GM19397 (cell line): ENCODE results near the gene ZBTB16.

Source experiments
- ATAC-seq: cut with Tn5 transposase; IDR thresholded peaks from one replicate; pipeline ENCODE4 v1.9.1; 2021; ENCODE audit warnings: mild to moderate bottlenecking, moderate library complexity; ENCODE audit not compliant: unreplicated experiment

ZBTB16 gene

GRCh38 chr11:114165326-114166230 lies 106.1 kb downstream of the ZBTB16 start:
- no peak for ATAC-seq

GRCh38 chr11:114166362-114166761 lies 106.9 kb downstream of the ZBTB16 start:
- no peak for ATAC-seq

GRCh38 chr11:114166897-114167323 lies 107.4 kb downstream of the ZBTB16 start:
- no peak for ATAC-seq

- no peak for ATAC-seq
Measured at GRCh38 chr11:114167355-114167754, 107.8 kb downstream of the ZBTB16 start.

- ATAC-seq = no peak
Measured at GRCh38 chr11:114167771-114168448, 108.4 kb downstream of the ZBTB16 start.

GRCh38 chr11:114168691-114169090 lies 109.2 kb downstream of the ZBTB16 start:
- no peak for ATAC-seq

GRCh38 chr11:114169321-114169749 lies 109.8 kb downstream of the ZBTB16 start:
- ATAC-seq = no peak

- ATAC-seq = no peak
Measured at GRCh38 chr11:114169821-114170220, 110.3 kb downstream of the ZBTB16 start.

GRCh38 chr11:114170226-114170625 lies 110.7 kb downstream of the ZBTB16 start:
- no peak for ATAC-seq

GRCh38 chr11:114171257-114172054 lies 111.9 kb downstream of the ZBTB16 start:
- no peak for ATAC-seq

- ATAC-seq = no peak
Measured at GRCh38 chr11:114172055-114172861, 112.7 kb downstream of the ZBTB16 start.

GRCh38 chr11:114172871-114173444 lies 113.4 kb downstream of the ZBTB16 start:
- ATAC-seq = no peak

- no peak for ATAC-seq
Measured at GRCh38 chr11:114173843-114174242, 114.3 kb downstream of the ZBTB16 start.

GRCh38 chr11:114174712-114175495 lies 115.4 kb downstream of the ZBTB16 start:
- ATAC-seq = no peak

GRCh38 chr11:114175706-114176105 lies 116.2 kb downstream of the ZBTB16 start:
- ATAC-seq = no peak

- ATAC-seq = no peak
Measured at GRCh38 chr11:114176321-114176720, 116.8 kb downstream of the ZBTB16 start.

GRCh38 chr11:114178656-114179055 lies 119.1 kb downstream of the ZBTB16 start:
- no peak for ATAC-seq

GRCh38 chr11:114179234-114179941 lies 119.9 kb downstream of the ZBTB16 start:
- no peak for ATAC-seq
